Measurements from ENCODE around the gene MYOZ3. TPM values are rescaled to one million over a fixed set of nuclear protein-coding genes. Genes with fewer than 3 reads are reported as not detected.

The MYOZ3 gene
- total RNA-seq, 1 experiment from 2014 or later = not detected

DNA sequence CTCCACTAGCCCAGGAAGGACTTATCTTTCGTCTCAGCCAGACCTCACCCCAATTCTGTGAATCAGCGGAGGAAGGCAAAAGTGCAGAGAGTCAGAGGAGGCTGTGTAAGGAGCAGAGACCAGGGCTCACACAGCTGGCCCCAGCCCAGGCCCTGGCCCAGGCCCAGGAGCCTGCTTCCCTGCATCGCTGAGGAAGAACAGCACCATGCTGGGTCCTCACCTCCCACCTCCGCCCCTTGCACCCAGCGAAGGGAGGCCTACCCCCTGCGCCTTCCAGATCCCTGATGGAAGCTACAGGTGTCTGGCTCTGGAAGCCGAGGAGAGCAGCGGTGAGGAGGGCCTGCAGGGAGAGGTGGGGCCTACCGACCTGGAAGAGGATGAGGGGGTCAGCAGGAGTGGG, 42.9 kb upstream of the MYOZ3 start:
- H3K27ac Mint-ChIP-seq (ENCODE audit: unreplicated experiment) = no peak overlapping the region
- CTCF ChIA-PET = interaction anchor here (0.6 kb wide), 1 partner anchor 101 kb away, joined by 3 read pairs; no protein-coding TSS in a partner anchor
- TF ChIP-seq, protein P1, sequence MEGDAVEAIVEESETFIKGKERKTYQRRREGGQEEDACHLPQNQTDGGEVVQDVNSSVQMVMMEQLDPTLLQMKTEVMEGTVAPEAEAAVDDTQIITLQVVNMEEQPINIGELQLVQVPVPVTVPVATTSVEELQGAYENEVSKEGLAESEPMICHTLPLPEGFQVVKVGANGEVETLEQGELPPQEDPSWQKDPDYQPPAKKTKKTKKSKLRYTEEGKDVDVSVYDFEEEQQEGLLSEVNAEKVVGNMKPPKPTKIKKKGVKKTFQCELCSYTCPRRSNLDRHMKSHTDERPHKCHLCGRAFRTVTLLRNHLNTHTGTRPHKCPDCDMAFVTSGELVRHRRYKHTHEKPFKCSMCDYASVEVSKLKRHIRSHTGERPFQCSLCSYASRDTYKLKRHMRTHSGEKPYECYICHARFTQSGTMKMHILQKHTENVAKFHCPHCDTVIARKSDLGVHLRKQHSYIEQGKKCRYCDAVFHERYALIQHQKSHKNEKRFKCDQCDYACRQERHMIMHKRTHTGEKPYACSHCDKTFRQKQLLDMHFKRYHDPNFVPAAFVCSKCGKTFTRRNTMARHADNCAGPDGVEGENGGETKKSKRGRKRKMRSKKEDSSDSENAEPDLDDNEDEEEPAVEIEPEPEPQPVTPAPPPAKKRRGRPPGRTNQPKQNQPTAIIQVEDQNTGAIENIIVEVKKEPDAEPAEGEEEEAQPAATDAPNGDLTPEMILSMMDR (IDR thresholded peaks at IDR 0.05; ENCODE audit: unreplicated experiment) = no peak
- no TSS peak for BruUV-seq (replicated peaks)
- no peaks in the 10 kb centered on the region for H3K9me3 Mint-ChIP-seq (ENCODE audit: low read depth, unreplicated experiment)
- peaks cover 8% of the 10 kb centered on the region for H3K36me3 Mint-ChIP-seq (ENCODE audit: insufficient read depth, unreplicated experiment)
- DNase-seq = no peak
- H3K4me3 Mint-ChIP-seq (ENCODE audit: low read depth, unreplicated experiment) = no peak overlapping the region
- H3K4me1 Mint-ChIP-seq (ENCODE audit: low read depth, unreplicated experiment) = peaks cover 41% of the 10 kb centered on the region
- H3K27me3 Mint-ChIP-seq (ENCODE audit: unreplicated experiment) = peaks cover 8% of the 10 kb centered on the region
- intact Hi-C loops (cut with micrococcal nuclease; ENCODE audit: unreplicated experiment) = no loop called here

DNA sequence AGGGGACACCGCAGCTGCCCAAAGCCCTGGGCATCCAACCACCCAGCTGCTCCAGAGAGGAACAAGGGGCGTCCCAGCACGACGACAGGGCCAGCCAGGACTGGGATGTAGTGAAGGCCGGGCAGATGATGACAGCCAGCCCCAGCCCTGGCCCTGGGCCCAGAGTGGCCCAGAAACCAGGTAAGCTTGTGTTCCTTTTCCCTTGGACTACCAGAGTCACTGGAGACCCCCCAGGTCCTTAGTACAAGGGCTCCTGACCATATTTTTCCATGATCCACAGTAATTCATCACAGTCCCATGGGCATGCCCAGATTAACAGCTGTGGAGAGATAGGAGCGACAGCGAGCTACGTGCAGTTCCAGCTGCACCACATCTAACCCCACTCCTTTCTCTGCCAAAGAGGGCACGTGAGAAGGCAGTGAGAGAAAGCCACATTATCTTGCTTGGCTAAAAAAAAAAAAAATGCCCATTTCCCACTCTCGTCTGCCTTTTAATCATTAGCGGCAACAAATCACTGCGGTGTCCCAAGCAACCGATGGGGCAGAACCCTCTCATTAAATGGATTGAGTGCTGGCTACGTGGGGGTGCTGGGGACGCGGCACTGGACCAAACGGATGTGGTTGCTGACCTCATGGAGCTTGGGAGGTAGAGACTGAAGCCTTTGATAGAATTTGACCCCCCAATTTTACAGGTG, 42.3 kb upstream of the MYOZ3 start:
- no TSS peak for BruUV-seq (replicated peaks)
- CTCF ChIA-PET = no interaction called here
- H3K4me1 Mint-ChIP-seq (ENCODE audit: low read depth, unreplicated experiment) = peaks cover 35% of the 10 kb centered on the region
- no peaks in the 10 kb centered on the region for H3K9me3 Mint-ChIP-seq (ENCODE audit: low read depth, unreplicated experiment)
- peaks cover 8% of the 10 kb centered on the region for H3K36me3 Mint-ChIP-seq (ENCODE audit: insufficient read depth, unreplicated experiment)
- TF ChIP-seq, protein P1 (IDR thresholded peaks at IDR 0.05; ENCODE audit: unreplicated experiment) = no peak
- DNase-seq = no peak
- H3K27ac Mint-ChIP-seq (ENCODE audit: unreplicated experiment) = no peak overlapping the region
- H3K4me3 Mint-ChIP-seq (ENCODE audit: low read depth, unreplicated experiment) = no peak overlapping the region
- peaks cover 13% of the 10 kb centered on the region for H3K27me3 Mint-ChIP-seq (ENCODE audit: unreplicated experiment)
- intact Hi-C loops (cut with micrococcal nuclease; ENCODE audit: unreplicated experiment) = no loop called here

DNA sequence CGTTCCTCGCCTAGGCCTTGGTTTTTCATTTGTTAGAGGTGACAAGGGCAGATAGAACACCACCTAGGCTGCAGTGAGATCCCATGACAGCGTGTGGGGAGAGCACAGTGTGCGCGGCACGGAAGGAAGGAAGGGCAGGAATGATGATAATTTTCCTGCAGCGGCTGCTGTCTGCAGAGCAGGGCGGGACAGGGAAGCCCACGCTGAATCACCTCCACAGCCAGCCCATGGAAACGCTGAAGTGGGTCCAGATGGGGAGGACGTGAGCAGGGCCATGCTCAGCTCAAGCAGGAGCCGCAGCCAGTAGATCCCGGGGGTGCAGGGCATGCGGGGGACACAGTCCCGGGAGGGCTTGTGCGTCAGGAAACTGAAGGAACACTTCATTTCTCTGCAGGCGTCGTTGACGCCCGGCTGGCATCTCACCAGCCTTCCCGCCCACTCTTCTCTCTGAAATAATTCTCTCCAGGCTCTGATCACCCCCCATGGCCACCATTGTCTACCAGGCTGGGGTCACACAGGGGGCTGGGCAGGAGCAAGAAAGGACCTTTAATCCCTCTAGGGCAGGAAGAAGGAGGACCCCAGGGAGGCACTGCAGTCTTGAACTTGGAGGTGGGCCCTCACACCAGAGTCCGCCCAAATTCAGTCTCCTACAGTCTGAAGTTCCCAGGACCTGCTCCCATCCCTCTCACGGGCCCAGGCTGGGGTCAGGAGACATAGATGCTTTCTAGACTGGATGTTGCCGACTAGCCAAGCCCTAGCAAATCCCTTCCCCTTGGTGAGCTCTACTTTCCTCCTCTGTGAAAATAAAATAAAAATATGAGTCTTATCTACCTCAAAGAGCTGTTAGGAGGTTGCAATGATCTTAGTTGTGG, 41.5 kb upstream of the MYOZ3 start:
- no TSS peak for BruUV-seq (replicated peaks)
- CTCF ChIA-PET = no interaction called here
- H3K9me3 Mint-ChIP-seq (ENCODE audit: low read depth, unreplicated experiment) = no peaks in the 10 kb centered on the region
- peaks cover 22% of the 10 kb centered on the region for H3K27me3 Mint-ChIP-seq (ENCODE audit: unreplicated experiment)
- peaks cover 32% of the 10 kb centered on the region for H3K4me1 Mint-ChIP-seq (ENCODE audit: low read depth, unreplicated experiment)
- intact Hi-C loops (cut with micrococcal nuclease; ENCODE audit: unreplicated experiment) = no loop called here
- H3K27ac Mint-ChIP-seq (ENCODE audit: unreplicated experiment) = no peak overlapping the region
- H3K36me3 Mint-ChIP-seq (ENCODE audit: insufficient read depth, unreplicated experiment) = peaks cover 14% of the 10 kb centered on the region
- H3K4me3 Mint-ChIP-seq (ENCODE audit: low read depth, unreplicated experiment) = no peak overlapping the region
- no peak for DNase-seq
- TF ChIP-seq, protein P1 (IDR thresholded peaks at IDR 0.05; ENCODE audit: unreplicated experiment) = no peak

DNA sequence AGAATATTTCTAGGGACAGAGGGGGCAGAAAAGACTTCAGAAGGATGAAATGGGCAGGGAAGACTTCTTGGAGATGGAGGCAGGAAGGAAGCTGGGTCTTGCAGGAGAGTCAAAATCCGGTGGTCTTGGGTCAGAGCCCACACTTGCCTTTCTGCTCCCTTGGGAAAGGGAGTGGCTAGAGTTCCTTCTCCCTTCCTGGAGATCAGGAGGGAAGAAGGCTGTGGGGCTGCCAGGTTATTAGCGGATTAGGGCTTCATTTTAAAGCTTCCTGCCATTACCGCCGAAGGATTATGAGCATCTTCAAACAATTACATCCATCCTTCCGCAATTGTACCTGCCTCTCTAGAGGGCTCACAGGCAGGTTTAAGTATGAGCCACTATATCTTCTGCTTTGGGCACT, 39.8 kb upstream of the MYOZ3 start:
- no peak overlapping the region for H3K27ac Mint-ChIP-seq (ENCODE audit: unreplicated experiment)
- H3K9me3 Mint-ChIP-seq (ENCODE audit: low read depth, unreplicated experiment) = no peaks in the 10 kb centered on the region
- TF ChIP-seq, protein P1 (IDR thresholded peaks at IDR 0.05; ENCODE audit: unreplicated experiment) = no peak

More for the DNA sequence above, 39.8 kb upstream of the MYOZ3 start:
- Mint-ChIP-seq H3K4me1 (ENCODE audit: low read depth, unreplicated experiment) (peaks cover 16% of the 10 kb centered on the region), H3K4me3 (ENCODE audit: low read depth, unreplicated experiment) (no peak overlapping the region), H3K27me3 (ENCODE audit: unreplicated experiment) (peaks cover 25% of the 10 kb centered on the region), H3K36me3 (ENCODE audit: insufficient read depth, unreplicated experiment) (peaks cover 9% of the 10 kb centered on the region)
- CTCF ChIA-PET = no interaction called here
- no peak for DNase-seq
- intact Hi-C loops (cut with micrococcal nuclease; ENCODE audit: unreplicated experiment) = no loop called here
- no TSS peak for BruUV-seq (replicated peaks)
